GM19328 (cell line): ENCODE data around the gene GPER1.
A peak's percentile ranks its signal among the peaks of the same experiment; 100 is the strongest.
"Not testable (repeated sequence)": the region's sequence is repeated elsewhere in the genome, so short reads cannot be mapped to it uniquely, and the experiment has no call there.

Experiments
- ATAC-seq: cut with Tn5 transposase; IDR thresholded peaks from one replicate; pipeline ENCODE4 v1.9.1; 2021; ENCODE audit warnings: mild to moderate bottlenecking, moderate library complexity; ENCODE audit not compliant: unreplicated experiment

GPER1 gene

DNA sequence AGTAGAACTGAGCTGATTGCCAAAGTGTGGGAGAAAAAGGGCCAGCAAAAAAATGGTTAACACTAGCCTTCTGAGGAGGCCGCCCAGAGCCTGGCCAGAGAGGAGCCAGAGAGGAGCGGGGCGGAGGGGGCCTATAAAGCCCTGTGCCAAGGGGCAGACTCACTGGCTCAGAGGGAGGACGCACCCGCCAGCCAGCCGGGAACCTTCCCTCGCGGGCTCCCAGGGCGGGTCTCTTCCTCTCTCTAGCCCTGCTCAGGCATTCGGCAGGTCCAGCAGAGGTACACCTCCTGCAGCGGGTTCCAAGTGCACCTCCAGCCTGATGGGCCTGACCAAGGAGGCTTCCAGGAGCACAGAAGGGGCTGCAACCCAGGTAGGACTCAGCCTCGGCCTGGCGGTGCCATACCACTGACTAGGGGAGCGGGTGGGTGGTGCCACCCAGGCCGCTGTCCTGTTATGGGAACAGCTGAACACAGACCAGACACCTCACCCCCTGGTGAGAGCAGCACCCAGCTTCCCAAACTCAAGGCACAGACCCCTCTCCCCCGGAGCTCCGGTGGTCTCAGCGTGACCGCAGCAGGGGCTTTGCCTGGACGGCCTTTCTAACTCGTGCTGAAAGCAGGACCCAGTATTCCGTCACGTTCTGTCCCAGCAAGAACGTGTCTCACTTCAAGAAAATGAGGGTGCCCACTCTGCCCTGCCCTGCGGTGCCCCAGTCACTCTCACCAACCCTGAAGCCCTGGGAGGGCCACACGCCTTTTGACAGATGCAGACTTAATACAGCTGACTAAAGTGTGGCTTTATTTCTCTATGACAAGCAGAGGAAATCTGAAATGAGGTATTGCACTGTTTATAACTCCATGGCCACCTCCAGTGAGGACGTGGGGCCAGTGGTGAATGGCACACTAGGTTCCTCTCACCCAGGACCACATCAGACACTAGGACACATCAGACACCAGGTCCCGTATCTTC, at the start of gene GPER1:
TSS of gene GPER1 (plus strand) at position 162 of the 969 bp plus-strand sequence. CDS start 3,616 bp downstream, outside the sequence.
- no peak for ATAC-seq

DNA sequence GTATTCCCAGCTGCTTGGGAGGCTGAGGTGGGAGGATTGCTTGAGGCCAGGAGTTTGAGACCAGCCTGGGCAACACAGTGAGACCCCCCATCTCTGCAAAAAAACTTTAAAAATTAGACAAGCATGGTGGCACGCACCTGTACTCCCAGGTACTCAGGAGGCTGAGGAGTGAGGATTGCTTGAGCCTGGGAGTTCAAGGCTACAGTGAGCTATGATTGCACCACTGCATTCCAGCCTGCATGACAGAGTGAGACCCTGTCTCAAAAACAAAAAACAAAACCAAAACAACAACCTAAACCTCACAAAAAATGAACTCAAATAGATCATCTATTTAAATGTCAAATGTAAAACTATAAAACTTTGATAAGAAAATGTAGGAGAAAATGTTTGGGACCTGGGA, 47.7 kb upstream of the GPER1 start:
- ATAC-seq: not testable (repeated sequence)

DNA sequence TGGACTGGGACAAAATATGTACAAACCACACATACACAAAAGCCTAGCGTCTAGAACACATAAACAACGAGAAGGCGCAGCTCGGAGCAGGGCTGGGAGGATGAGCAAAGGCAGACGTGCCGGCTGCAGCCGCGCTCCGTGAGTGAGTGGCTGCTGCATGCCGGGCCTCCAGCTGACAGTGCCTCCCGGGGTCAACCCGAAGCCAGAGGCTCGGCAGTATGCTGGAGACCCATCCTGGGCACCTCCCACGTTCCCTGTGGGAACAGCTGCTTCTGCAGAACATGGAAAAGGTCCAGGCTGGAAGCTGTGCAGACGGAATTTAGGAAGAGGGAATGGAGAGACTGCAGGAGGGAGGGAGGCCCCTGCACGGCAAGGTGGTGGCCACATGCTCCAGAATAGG, 47.1 kb upstream of the GPER1 start:
- ATAC-seq: no peak

DNA sequence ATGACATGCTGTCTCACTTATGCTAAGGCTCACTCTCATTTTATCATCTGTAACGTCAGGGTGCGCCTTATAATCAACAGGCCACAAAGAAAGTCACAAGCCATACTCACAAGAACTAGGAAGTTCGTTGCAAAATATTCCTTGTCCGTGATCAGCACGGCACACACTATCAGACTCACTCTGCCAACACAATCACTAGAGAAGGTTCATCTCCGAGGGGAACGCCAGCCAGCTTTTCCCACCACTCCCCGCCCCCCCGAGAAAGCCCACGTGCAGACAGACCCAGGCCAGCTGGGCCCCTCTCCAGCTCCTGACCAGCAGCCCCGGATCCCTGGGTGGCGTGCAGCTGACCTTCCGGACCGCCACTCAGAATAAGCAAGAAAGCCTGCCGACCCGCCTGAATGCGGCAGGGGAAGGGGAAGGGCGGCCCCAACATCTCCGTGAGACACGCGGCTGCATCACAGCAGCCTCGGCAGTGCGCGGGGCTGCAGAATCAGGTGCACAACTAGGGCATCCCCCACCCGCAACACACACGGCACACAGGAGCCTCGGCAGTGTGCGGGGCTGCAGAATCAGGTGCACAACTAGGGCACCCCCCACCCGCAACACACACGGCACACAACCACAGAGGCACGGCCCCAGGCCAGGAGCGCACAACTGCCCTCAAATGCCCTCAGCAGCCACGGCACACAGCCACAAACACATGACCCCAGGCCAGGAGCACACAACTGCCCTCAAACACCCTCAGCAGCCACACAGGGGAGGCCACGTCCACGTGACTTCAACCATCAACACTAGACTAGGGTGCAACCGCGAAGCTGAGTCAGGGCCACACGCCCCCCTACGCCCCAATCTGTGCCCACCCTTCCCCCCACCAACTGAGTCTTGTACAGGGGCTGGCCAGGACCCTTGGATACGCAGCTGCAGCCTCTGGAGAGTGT, 46.1 kb upstream of the GPER1 start:
- ATAC-seq: no peak

- ATAC-seq: no peak
Measured at GRCh38 chr7:1042492-1042833, 45.5 kb upstream of the GPER1 start.

DNA sequence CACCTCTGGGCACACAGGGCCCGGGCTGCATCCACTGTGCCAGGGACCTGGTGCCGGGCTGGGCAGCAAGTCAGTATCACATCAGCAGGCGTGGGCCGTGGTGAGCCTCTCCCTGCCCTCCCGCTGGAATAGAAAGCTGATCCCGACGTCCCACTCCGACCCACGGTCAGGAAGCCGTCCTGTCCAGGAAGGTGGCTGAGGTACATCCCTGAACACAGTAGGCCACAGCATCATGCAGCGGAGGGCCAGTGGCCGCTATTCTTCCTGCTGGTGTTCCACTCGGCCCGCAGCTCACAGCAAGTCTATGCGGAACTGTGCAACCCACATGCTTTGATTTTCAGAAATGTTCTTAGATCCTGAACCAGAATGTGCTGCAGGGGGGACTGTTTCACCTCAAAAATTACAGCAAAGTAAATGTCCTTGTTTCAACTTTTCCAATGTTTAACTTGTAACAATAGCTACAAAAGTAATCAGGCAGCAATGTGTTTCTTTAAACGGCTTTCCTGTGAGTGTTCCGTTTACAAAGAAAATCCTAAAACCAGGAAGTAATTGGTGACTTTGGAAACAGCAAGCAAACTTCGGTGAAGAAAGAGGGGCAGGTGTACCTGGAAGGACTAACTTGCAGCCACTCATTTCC, 44.2 kb upstream of the GPER1 start:
- no peak for ATAC-seq

- peak; percentile 95 for ATAC-seq
Measured at GRCh38 chr7:1044189-1045068, 43.5 kb upstream of the GPER1 start, which contains the start of gene GPR146. TSS of gene GPR146 (plus strand) at chr7:1044546. CDS start at chr7:1057516, 12,970 bp downstream.

DNA sequence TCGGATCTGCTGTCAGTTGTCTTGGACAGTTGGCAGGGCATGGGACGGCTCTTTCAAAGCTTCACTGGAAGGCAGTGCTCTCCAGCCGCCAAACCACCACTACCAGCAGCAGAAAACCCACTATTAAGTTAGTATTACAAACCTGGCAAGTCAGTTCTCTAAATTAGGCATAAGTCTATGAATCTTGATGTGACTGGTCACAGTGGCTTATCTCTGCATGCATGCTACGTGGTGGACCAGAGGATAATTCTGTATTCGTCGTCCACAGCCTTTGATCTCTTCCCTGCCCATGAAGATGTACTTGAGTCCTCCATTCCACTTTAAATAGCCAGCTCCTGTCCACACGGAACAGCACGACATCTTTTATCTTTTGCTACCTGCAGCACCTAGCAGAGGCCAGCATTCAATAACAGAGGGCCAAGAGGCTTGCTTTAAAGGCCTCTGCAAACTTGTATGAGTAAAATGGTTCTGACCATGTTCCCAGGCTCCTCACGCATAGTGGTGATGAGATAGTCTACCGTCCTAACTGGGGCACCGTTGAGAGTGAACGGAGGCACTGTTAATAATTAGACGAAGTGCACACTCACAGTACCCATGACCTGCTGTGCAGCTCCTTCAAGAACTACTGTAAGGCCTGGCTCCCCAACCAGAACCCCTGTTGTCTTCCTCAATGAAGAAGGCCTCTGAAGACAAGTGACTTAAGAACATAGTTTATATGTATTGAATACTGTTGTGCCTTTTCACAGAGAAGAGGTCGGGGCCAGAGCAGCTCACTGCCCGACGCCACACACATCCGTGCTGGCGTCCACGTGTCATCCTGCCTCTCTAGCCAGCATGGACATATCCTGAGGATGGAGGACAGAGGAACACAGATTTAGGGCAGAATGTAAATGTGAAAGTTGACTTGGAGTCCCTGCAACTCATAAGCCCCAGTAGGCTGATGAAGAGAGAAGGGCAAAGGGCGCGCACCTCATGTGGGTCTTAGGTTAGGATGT, 42.5 kb upstream of the GPER1 start:
- no peak for ATAC-seq

DNA sequence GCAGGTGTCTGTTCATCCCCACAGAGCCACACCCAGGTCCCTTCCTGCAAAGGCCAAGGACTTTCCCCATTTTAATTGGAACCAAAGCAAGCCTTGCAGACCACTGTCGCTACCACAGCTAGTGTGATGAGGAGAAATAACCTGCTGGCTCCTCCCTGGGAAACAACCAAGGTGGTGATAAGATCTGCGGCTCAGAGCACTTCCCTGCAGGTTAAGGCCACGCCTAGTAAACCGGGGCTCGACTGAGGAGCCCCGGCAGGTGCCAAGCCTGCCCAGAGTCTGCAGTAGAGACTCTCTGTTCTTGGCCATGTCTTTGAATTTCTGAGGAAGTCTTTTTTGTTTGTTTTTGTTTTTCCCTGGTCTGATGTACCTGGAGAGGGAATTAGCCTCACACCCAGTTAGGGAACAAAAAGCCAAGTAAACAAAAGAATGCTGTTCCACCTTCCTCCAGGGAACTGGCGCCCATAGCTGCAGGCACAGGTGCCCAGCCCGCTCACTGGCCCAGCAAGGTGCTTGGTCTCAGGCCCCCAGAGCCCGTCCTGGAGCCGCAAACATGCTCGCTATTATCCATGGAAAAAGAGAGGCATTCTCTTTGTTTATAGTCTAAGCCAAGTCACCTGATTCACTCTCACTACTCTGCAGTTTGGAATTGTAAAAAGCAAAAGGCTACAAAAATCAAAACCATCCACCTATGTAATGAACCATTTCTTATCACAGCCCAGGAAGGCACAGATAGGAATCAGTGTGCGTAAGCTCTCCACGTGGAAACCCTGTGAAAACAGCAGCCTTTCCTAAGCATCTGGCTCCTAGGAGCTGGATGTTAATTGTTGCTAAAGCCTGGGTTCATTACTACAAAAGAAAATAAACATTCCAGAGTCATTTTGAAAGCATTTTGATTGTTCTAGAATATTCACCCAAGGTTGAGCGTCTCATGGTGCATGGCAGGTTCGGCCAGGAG, 40.9 kb upstream of the GPER1 start:
- ATAC-seq: no peak

- no peak for ATAC-seq
Measured at GRCh38 chr7:1049006-1049741, 38.7 kb upstream of the GPER1 start.

- ATAC-seq: no peak
Measured at GRCh38 chr7:1049801-1050200, 38.1 kb upstream of the GPER1 start.

DNA sequence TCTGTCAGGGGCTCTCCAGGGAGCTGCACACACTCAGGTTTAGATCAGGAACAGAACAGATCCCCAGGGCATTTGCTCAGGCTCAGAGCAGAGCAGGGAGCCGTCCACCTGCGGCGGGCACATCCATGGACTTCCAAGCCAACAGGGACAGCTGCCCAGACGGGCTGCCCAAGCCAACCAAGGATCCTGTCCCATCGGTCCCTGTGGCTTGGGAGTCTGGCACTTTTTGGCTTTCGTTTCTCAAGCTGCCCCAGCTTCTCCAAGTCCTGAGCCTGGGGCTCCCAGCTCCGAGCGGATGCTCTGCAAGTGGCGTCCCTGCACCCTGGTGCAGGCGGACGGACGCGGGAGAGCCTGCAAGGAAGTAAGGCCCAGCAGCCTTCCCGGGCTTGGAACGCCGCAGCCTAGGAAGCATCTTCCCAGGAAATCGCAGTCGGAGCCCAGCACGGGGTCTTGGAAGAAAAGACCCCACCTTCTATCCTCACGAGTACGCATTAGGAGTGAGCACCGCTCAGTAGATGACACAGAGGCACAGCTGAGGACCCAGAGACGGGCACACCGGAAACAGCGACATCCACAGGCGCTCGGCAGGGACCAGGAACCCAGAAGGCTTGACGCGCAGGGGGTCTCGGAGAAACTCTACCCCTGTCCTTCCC, 37.5 kb upstream of the GPER1 start:
- no peak for ATAC-seq

GRCh38 chr7:1050956-1051690, 36.8 kb upstream of the GPER1 start:
- no peak for ATAC-seq

- ATAC-seq: no peak
Measured at GRCh38 chr7:1052031-1052818, 35.7 kb upstream of the GPER1 start.

DNA sequence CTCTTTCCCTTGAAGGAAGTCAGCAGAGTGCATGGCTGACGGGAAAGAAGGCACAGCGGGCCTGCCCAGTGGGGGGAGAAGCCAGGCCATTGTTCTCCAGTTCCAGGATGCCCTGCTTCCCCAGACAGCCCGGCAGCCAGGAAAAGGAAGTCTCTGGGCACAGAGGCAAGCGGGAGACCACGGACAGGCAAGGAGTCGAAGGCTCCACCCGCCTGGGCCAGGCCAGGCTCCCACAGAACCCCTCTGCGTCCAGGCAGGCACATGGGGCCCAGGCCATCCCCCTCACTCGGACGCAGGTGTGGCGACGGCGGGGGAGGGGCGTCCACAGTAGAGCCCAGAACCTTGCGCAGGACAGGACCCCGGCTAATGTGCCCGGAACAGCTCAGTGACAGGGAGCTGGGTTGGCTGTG, 34.9 kb upstream of the GPER1 start:
- no peak for ATAC-seq
